Vagina (tissue), 2 donors: ENCODE data around the gene B4GALT3. TPM values are rescaled to one million over a fixed set of nuclear protein-coding genes. Genes with fewer than 3 reads are reported as not detected.
A peak's percentile ranks its signal among the peaks of the same experiment; 100 is the strongest.

Experiments
- DNase-seq, 2 donors: peaks; one replicate each; pipeline ENCODE4 v3.0.0-alpha.2; 2017; ENCODE audit errors: extremely low spot score in 2 of 2
- H3K27ac ChIP-seq: fragments of 200-600 bp; sonication (generic); one replicate; pipeline ENCODE4 v1.5.1; 2019
- H3K27me3 ChIP-seq: fragments of 200-600 bp; sonication (generic); one replicate; pipeline ENCODE4 v1.5.1; 2019
- H3K36me3 ChIP-seq, 2 donors: fragments of 200-600 bp; sonication (generic); one replicate each; pipeline ENCODE4 v1.5.1; 2017 to 2019
- H3K4me1 ChIP-seq: fragments of 200-600 bp; sonication (generic); one replicate; pipeline ENCODE4 v1.5.1; 2019
- H3K4me3 ChIP-seq, 2 donors: fragments of 200-600 bp; sonication (generic); 1 replicate in 1 of 2; 2 replicates in 1 of 2; pipeline ENCODE4 v1.5.1; 2016 to 2019
- H3K9me3 ChIP-seq: fragments of 200-600 bp; sonication (generic); one replicate; pipeline ENCODE4 v1.5.1; 2019
- CTCF ChIP-seq, 3 experiments: fragments of 450-650 bp in 2 of 3; fragments of 200-600 bp in 1 of 3; sonication (generic) in 1 of 3; IDR thresholded peaks; one replicate each; pipeline ENCODE4 v1.5.1; 2017 to 2019; ENCODE audit warnings: antibody characterized with exemption in 3 of 3, mild to moderate bottlenecking in 2 of 3, moderate library complexity in 2 of 3
- POLR2A ChIP-seq, 2 donors: fragments of 450-650 bp; IDR thresholded peaks; one replicate each; pipeline ENCODE4 v1.6.1; 2017; ENCODE audit warnings: antibody characterized with exemption in 2 of 2, mild to moderate bottlenecking in 2 of 2, moderate library complexity in 2 of 2
- POLR2AphosphoS5 ChIP-seq, 2 donors: sonication (generic); formaldehyde crosslinking; IDR thresholded peaks; one replicate each; pipeline ENCODE4 v1.9.0; 2017; ENCODE audit warnings: antibody characterized with exemption in 2 of 2, mild to moderate bottlenecking in 2 of 2, low read depth in 1 of 2; ENCODE audit not compliant: insufficient read depth in 1 of 2
- intact Hi-C: fragments of 100-400 bp; cut with DNase I; formaldehyde crosslinking; loops from one replicate; pipeline ENCODE4 v1.15.1; 2023
- total RNA-seq: library from RNA; depleted of rRNA; stranded (reverse); fragments of >200 nt; gene quantifications from one replicate; pipeline ENCODE4 v1.2.3, GENCODE V29; 2016

Gene B4GALT3
- total RNA-seq, 1 donor from 2014 or later: 16.2 TPM

- H3K27ac ChIP-seq: peak overlapping the region; percentile 60
- no peak overlapping the region for H3K4me3 ChIP-seq
- intact Hi-C loops: no loop called here
- H3K36me3 ChIP-seq: no peaks in the 10 kb centered on the region
- H3K27me3 ChIP-seq: no peaks in the 10 kb centered on the region
- H3K9me3 ChIP-seq: no peaks in the 10 kb centered on the region
- H3K4me1 ChIP-seq: peaks cover 30% of the 10 kb centered on the region
- no peak for TF ChIP-seq CTCF (IDR thresholded peaks at IDR 0.05)
- TF ChIP-seq POLR2A (IDR thresholded peaks at IDR 0.05): no peak
- peak in 1 of 2 donors; percentile 68 for TF ChIP-seq POLR2AphosphoS5 (IDR thresholded peaks at IDR 0.05; ENCODE audit: insufficient read depth in 1 of 2, low read depth in 1 of 2)
- no peak for DNase-seq
Measured at GRCh38 chr1:161185282-161185682, 8.0 kb upstream of the B4GALT3 start.

GRCh38 chr1:161182214-161182613 is 4.9 kb upstream of the B4GALT3 start:
- Histone ChIP-seq H3K27ac (no peak overlapping the region), H3K36me3 (no peaks in the 10 kb centered on the region), H3K4me1 (peaks cover 37% of the 10 kb centered on the region), H3K27me3 (no peaks in the 10 kb centered on the region), H3K9me3 (no peaks in the 10 kb centered on the region), H3K4me3 (no peak overlapping the region)
- intact Hi-C loops: no loop called here
- DNase-seq: no peak
- TF ChIP-seq POLR2A (IDR thresholded peaks at IDR 0.05) (no peak), POLR2AphosphoS5 (IDR thresholded peaks at IDR 0.05; ENCODE audit: insufficient read depth in 1 of 2, low read depth in 1 of 2) (no peak), CTCF (IDR thresholded peaks at IDR 0.05) (no peak)

GRCh38 chr1:161180639-161181038 is 3.3 kb upstream of the B4GALT3 start:
- intact Hi-C loops: no loop called here
- no peaks in the 10 kb centered on the region for H3K9me3 ChIP-seq
- H3K27ac ChIP-seq: no peak overlapping the region
- H3K4me3 ChIP-seq: no peak overlapping the region
- TF ChIP-seq POLR2AphosphoS5 (IDR thresholded peaks at IDR 0.05; ENCODE audit: insufficient read depth in 1 of 2, low read depth in 1 of 2) (no peak), CTCF (IDR thresholded peaks at IDR 0.05) (no peak), POLR2A (IDR thresholded peaks at IDR 0.05) (no peak)
- DNase-seq: no peak
- H3K4me1 ChIP-seq: peaks cover 45% of the 10 kb centered on the region
- H3K27me3 ChIP-seq: no peaks in the 10 kb centered on the region
- H3K36me3 ChIP-seq: no peaks in the 10 kb centered on the region

- TF ChIP-seq POLR2AphosphoS5 (IDR thresholded peaks at IDR 0.05; ENCODE audit: insufficient read depth in 1 of 2, low read depth in 1 of 2) (peak in 1 of 2 donors; percentile 81), CTCF (IDR thresholded peaks at IDR 0.05) (no peak), POLR2A (IDR thresholded peaks at IDR 0.05) (no peak)
- H3K9me3 ChIP-seq: no peaks in the 10 kb centered on the region
- DNase-seq: no peak
- no peak overlapping the region for H3K4me3 ChIP-seq
- H3K27ac ChIP-seq: no peak overlapping the region
- no peaks in the 10 kb centered on the region for H3K27me3 ChIP-seq
- peaks cover 0 to 6% of the 10 kb centered on the region in 2 donors for H3K36me3 ChIP-seq
- H3K4me1 ChIP-seq: peaks cover 39% of the 10 kb centered on the region
- intact Hi-C loops: no loop called here
Measured at GRCh38 chr1:161179698-161180097, 2.4 kb upstream of the B4GALT3 start.

- intact Hi-C loops: no loop called here
- Histone ChIP-seq H3K4me3 (peak overlapping the region; percentile 73 to 88), H3K9me3 (no peaks in the 10 kb centered on the region), H3K27ac (peak overlapping the region; percentile 92), H3K36me3 (peaks cover 0 to 14% of the 10 kb centered on the region in 2 donors), H3K27me3 (no peaks in the 10 kb centered on the region), H3K4me1 (peaks cover 34% of the 10 kb centered on the region)
- DNase-seq: no peak
- no peak for TF ChIP-seq POLR2AphosphoS5 (IDR thresholded peaks at IDR 0.05; ENCODE audit: insufficient read depth in 1 of 2, low read depth in 1 of 2)
- TF ChIP-seq CTCF (IDR thresholded peaks at IDR 0.05): no peak
- no peak for TF ChIP-seq POLR2A (IDR thresholded peaks at IDR 0.05)
Measured at GRCh38 chr1:161177936-161178244, 583 bp upstream of the B4GALT3 start.
